Cortex of kidney (tissue), 1 donor: ENCODE measurements around the gene ZNF205.

ENCODE experiments used
- DNase-seq: peaks from one replicate; lab custom pipeline; 2025; lab: John Stamatoyannopoulos, UW

Gene ZNF205

DNA sequence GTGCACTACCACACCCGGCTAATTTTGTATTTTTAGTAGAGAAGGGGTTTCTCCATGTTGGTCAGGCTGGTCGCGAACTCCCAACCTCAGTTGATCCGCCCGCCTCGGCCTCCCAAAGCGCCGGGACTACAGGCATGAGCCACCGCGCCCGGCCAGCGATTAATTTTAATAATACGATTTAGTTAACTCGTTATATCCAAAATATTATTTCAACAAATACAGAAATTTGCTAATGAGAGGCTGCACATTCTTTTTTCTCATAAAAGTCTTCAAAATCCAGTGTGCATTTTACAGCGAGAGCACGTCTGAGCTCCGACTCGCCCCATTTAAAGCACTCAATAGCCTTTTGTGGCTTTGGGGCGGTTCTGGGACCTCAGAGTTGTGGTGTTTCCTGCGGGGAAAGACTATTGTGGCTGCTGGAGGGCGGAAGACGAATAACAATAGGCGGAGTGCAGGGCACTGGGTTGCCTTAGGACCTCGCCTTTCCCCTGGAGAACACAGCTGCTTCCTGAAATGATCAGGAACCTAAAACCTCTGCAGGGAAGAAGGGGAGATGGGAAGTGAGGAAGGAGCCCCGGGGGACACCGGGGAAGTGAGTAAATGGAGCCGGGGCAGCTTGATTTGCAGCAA lies 10.4 kb upstream of the ZNF205 start:
- DNase-seq, result no peak

DNA sequence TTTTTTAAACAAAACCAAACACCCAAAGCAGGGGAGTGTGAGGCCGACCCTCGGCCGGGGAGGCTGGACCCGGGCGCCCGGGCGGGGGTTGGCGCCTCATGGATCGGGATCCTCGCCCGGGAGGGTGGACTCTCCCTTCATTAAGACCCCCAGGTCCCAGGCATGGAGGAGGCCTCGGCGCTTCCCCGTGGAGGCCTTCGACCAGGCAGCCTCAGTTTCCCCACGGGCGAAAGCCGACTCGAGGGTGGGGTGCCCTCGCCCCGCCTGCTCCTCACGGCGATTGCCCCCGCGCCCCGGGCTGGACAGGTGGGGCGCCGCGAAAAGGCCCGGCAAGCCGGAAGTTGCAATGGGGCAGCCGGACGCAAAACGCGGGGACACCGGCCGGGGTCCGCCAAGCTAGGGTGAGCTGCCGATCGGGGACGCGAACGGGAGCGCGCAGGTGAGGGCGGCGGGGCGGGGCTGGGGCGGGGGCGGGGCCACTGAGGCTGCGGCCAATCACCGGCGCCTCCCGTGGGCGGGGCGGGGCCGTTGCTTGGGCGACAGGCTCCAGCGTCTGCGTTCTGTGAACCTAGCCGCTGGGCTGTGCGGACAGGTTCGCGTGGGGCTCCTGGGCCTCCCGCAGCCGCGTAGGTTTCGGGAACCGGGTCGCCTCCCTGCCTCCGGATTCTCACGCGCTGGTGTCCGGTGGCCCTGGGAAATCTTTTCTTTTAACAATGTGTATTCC lies 6.0 kb upstream of the ZNF205 start:
- DNase-seq, result no peak

DNA sequence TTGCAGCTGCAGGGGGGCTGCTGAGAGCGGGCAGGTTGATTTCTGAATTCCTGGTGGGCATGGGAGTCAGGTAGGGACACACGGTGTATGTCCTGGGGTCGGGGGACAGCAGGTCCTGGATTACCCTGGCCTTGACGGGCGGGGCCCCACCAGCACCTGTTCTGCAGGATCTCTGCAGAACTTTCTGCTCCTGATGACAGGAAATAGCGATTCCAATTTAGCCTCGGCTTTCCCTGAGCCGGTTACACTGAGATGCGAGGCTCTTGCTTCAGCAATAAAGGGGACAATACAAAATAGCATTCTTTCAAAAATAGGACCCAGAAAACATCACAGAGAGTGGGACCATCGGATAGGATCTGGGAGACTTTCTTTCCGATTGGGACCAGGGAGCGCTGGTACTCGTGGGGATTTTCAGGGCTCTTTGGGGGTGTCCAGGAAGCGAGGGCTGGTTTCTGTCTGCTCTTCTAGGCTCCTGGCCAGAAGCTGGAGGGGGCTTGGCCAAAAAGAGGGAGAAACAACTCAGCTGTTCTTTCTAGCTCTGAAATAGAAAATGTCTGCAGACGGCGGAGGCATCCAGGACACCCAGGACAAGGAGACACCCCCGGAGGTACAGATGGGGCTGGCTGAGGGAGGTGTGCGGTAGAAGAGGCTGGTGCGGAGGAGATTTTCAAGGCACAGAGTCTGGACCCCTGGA lies 642 bp downstream of the ZNF205 start:
- DNase-seq, result no peak

DNA sequence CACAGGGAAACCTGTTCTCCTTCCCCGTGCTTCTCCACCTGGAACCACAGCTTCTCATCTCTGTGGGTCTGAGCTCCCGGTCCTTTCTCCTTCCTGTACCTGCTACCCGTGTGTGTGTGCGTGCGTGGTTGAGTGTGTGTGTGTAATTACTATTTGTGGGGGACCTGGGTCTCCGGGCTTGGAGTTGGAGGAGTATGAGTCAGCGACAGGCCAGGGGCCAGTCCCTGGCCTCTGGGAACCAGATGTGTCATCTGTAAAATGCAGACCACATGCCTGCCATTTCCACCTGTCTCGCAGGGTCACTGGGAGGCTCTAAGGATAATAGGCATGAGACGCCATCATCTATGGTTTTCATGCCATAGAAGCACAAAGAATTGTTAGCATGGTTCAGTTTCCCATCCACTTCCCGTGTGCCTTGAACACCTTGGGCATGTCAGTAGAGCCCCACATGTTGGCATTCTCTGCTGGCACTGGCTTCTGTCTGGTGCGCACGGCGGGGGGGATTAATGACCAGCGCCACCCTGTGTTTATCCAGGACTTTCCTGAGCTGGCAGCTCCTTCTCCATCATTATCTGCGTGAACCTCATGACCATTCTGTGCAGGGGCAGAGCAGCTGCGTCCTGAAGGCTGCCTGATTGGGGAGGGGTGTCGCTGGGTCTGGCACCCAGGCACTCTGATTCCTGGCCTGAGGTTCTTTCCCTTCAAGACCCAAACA lies 1.5 kb downstream of the ZNF205 start:
- DNase-seq, result no peak

DNA sequence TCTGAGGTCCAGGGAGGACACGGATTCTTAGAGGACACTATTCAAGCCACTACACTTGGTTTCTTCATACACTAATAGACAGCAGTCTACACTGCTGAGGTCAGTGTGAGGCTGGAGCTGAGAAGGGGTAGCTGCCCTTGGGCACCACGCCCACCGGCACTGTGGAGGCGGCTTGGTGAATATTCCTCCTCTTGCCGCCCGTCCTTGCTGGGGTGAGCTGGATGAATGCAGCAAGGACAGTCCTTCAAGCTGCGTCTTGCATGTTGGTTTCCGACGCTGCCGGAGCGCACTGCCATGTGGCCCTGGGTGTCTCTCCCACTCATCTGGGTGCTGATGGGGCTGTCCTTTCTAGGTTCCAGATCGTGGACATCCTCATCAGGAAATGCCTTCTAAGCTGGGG lies 2.6 kb downstream of the ZNF205 start:
- DNase-seq, result no peak

DNA sequence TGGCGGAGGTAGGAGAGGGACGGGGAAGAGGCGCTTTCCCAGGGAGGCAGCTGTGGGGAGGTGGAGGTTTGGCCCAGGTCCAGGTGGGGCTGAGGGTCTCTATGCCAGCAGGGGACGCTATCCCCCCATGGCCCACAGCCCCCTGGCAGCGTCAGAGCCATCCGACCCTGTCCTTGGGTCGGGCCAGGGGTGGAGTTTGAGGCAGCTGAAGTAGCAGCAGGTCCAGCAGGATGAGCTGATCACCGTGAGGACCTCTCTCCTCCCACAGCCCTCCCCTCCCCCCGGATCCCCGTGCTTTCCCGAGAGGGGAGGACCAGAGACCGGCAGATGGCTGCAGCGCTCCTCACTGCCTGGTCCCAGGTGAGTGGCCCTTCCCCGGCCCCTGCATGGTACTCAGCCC lies 3.2 kb downstream of the ZNF205 start:
- no peak for DNase-seq

DNA sequence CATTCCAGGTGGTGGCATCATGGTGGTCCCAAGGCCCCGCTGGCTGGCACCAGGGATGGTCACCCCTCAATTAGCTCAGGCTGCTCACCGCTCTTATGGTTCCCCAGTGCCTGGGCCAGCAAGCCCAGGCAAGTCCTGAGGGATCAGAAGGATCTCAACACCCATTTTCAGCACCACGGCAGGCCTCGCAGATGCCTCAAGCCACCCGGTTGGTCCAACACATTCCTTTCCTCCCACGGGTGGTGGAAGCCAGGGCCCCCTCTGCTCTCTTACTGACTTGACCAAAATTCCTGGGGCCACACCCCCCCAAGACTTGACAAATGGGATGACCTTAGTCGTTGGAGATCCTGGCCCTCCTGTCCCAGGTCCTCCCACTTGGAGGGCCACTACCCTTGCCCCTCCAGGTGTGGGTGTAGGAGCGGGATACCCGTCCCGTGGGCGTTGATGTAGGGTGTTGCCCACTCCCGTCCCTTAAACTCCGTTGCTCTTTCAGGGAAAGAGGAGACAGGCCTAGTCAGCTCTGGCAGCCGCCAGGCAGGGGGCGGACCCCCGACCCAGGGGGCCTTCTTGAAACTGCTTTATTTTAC lies 5.9 kb downstream of the ZNF205 start:
- DNase-seq, result no peak

DNA sequence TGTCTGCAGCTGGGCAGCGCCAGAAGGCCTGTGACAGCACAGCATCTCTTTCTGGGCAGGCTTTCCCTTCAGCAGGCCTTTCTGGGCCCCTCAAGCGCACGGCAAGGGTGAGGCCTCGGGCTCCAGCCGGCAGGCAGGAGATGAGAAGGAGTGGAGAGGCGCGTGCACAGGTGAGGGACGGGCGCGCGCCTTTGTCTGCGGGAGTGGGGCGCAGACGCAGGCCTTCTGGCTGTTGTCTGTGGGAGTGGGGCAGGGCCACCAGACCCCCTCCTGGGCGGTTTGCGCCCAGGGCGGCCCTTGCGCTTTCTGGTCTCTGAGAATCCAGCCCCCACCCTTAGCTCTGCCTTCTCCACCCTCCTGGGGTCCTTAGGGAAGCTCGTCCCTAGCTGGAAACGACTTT lies 6.5 kb downstream of the ZNF205 start:
- DNase-seq, result no peak

DNA sequence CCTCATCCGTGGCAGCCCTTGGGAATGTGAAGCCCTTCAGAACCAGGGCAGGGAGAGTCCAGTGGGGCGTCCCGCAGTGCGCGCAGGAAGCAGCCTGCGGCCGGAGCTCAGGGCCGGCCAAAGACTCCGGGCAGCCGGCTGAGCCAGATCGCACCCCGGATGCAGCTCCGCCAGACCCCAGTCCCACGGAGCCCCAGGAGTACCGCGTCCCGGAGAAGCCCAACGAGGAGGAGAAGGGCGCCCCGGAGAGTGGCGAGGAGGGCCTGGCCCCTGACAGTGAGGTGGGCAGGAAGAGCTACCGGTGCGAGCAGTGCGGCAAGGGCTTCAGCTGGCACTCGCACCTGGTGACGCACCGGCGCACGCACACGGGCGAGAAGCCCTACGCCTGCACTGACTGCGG lies 6.9 kb downstream of the ZNF205 start:
- no peak for DNase-seq

DNA sequence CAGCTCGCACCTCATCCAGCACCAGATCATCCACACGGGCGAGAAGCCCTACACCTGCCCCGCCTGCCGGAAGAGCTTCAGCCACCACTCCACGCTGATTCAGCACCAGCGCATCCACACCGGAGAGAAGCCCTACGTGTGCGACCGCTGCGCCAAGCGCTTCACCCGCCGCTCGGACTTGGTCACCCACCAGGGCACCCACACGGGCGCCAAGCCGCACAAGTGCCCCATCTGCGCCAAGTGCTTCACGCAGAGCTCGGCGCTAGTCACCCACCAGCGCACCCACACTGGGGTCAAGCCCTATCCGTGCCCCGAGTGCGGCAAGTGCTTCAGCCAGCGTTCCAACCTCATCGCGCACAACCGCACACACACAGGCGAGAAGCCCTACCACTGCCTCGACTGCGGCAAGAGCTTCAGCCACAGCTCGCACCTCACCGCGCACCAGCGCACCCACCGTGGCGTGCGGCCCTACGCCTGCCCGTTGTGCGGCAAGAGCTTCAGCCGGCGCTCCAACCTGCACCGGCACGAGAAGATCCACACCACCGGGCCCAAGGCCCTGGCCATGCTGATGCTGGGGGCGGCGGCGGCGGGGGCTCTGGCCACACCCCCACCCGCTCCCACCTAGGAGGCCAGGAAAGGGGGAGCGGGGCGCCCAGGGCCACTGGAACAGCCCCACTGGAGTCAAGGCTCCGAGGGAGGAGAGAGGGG lies 7.5 kb downstream of the ZNF205 start:
- no peak for DNase-seq

DNA sequence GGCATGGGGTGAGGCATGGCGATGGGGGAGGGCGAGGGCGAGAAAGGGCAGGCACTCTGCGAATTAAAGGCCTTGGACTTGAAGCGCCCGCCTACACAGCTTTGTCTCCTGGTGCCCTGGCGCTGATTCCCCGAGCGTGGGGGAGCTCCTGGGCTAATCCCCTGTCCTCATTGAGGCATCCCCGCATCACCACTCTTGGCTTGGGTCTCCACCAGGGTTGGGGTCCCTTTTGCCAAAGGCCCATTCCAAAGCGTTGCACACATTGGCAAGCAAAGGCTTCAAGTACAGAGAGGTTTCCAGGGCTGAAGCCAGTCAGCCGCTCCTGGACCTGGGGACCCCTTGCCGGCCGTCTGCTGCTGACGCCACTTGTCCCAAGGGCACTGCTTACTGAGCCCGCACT lies 8.0 kb downstream of the ZNF205 start:
- DNase-seq, result no peak

DNA sequence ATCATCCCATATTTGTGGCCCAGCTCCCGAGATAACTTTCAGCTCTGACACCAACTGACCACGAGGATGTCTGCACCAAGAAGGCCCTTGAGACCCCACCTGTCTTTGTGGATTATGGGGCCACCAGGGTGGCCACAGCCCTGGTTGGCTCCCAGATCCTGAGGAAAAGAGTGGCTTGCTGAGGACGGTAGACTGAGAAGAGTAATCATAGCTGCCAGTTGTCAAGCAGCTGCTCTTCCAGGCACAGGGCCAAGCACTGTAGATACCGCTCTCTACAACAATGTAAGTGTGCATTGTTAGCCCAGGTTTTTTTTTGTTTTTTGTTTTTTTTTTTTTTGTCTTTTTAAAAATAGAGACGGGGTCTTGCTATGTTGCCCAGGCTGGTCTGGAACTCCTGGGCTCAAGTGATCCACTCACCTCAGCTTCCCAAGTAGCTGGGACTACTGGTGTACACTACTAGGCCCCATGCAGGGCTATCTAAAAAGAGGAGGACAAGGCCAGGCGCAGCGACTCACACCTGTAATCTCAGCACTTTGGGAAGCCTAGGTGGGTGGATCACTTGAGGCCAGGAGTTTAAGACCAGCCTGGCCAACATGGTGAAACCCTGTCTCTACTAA lies 9.6 kb downstream of the ZNF205 start:
- DNase-seq, result no peak

DNA sequence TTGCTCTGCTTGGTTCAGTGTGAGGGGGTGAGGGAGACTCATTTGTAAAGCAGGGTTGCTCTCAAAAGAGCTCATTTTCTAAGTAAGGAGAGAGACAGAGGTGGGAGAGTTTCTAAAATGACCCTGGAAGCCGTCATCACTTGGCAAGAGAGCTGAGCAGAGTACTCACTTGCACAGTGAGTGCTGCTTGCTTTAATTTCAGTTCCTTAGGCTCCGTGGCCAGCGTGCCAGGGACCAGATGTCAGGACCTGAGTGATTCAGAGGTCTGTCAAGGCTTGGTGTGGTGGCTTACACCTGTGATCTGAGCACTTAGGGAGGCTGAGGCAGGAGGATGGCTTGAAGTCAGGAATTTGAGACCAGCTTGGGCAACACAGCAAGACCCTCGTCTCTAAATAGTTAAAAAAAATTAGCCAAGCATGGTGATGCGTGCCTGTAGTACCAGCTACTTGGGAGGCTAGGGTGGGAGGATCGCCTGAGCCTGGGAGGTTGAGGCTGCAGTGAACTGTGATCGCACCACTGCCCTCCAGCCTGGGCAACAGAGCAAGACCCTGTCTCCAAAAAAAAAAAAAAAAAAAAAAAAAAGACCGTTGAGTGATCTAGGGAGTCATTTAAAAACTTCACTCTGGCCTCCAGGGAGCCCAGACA lies 10.7 kb downstream of the ZNF205 start:
- no peak for DNase-seq

DNA sequence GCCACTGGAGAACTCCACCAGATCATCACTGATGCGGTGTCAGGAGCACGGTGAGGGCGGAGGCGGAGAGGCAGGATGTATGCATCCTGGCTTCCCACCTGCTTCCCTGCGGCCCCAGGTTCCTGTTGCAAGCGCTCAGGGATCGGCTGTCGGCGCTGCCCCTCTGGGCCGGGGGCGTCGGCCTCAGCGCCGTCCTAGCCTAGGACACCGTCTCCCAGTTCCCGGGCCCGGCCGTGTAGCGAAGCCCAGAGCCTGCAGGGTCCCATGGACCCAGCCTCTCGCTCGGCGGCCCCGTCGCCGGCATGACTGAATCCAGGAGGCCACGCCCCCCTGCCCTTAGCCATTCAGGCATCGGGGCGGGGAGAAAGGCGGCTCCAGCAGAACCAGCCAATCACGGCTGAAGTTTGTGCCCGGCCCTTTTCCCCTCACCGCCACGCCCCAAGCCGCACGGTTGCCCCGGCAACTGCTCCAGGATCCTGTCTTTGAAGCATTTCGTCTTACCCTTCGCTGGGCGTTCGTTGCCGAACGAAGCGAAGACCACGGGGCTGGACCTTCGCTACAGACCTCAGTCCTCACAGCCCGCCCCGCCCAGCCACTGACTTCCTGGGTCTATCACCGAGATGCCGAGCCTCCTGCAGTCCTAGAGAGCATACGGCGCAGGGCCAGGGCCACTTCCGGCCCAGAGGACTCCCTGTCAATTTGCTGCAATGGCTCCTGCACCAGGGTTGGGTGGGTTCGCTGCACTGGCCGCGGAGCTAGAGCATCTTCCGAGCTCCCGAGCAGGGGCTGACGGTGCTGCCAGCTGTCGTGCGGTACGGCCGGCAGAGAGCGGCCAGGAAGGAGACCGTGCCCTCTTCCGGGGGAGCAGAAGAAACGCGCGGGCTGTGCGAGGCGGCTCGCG lies 11.8 kb downstream of the ZNF205 start:
- DNase-seq, result no peak

DNA sequence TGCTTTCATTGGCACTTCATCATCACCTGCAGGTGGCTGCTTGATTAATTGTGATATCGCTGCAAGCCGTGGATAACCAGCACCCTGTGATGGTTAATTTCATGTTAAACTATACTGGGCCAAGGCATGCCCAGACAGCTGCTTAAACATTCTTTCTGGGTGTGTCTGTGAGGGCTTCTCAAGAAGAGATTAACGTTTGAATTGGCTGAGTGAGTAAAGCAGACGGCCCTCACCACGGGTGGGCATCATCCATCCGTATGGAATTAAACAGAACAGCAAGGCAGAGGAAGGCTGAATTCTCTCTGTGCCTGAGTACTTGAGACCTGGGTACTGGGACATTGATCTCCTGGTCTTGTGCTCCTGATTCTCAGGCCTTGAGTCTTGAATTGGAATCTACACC lies 15.4 kb downstream of the ZNF205 start:
- no peak for DNase-seq

DNA sequence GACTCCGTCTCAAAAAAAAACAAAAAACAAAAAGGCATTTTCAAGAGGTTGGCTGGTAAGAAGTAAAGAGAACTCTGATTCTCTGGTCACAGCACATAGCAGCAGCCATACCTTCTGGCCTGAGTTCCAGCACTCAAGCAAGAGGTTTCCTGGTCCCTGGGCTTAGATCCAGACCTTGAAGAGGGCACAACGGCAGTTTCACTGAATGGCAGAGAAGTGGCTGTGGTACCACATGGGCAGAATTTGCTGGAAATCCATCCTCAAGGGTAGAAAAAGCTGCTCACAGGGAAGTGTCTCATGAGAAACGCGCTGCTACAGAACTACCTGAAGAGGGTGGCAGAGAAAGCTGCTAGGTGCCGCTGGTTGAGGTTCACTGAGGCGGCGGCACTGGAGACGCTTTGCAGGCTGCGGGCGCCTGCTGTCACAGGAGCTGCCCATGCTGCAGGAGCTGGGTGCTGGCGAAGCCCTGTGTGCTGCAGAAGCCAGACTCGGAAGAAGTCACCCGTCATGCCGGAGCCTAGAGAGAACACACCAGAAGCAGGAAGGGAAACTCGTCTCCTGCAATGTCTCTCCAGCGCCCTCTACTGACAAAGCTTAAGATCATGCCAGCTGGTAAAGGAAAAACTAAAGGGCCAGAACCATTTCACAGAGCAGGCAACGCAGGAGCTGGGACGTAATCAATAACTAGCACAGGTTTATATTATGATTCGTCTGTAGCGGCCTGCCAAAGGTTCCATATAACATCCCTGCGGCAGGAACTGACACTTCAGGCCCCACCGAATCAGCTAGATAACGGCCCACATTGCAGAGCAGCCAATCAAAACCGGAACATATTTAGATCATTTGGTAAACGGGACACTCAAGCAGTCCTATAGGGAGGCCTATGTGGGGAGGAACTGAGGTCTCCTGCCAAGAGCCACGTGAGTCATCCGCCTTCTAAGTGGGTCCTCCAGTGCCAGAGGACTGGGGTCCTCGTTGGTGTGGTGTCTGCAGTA lies 17.0 kb downstream of the ZNF205 start:
- DNase-seq, result no peak

DNA sequence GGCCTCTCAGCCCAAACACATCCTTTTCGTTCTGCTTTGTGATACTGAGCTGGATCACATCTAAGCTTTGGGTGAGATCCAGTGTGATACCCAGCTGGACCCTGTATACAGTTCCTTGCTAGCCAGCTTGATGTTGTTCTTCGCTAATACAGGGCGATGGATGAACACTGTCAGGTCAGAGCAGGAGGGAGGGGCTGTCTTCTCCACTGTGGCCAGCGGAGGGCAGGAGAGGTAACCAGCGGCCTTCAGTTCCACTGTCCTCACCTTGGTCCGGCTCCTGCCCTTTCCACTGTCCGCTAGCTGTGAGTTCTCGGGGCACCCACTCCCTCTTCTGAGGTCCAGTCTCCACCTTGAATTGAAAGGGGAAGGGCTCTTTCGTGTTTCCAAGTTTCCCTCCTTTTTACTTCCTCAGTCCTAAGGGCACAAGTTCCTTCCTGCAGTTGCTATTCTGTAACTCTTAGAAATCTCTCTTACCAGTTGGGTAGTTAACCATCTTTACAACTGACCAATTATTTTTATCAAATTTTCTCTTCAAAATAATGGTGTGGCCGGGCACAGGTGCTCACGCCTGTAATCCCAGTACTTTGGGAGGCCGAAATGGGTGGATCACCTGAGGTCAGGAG lies 19.5 kb downstream of the ZNF205 start:
- DNase-seq, result no peak

DNA sequence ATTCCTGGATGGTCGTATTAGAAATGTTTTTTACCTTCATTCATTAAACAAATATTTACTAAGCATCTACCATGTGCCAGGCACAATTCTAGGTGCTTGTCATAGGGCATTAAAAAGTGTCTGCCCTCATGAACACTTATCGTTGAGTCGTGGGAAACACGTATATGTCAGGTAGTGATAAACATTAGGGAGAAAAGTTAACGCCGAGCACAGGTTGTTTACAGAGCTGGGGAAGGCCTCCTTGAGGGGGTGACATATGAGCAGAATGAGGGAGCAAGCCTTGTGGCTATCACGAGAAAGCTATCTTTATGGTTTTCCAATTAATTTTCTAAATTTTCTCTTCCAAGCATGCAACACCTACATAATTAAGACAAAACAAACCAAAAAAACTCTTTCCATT lies 21.5 kb downstream of the ZNF205 start:
- DNase-seq, result no peak
